ENCODE measurements around the gene EPM2A. TPM values are rescaled to one million over a fixed set of nuclear protein-coding genes. Genes with fewer than 3 reads are reported as not detected.

Gene EPM2A
- total and polyA plus RNA-seq, 2 donors from 2014 or later = 7.8 to 9.6 TPM

DNA sequence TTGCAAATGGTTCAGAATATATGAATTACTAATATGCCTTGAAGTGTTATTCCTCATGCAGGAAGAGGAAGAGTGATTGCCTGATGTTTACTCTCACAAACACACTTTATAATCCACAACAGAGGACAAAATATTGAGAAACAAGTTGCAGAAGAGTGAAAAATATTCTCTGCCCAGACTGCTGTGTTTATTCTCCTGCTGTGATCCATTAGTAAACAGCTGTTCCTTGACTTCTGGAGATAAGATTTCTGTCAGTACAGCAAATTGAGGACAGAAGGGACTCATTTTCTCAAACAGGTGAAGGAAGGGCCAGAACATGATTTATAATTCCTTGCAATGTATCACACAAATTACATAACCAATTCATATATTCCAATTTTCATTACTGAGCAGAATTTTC lies 148.0 kb downstream of the EPM2A start:
- intact Hi-C loops (cut with DNase I) = no loop called here
- H3K4me1 ChIP-seq (ENCODE audit: control insufficient read depth in 2 of 3, insufficient read depth in 2 of 3, low read depth in 1 of 3, low read length in 3 of 3) = no peaks in the 10 kb centered on the region
- TF ChIP-seq CTCF (IDR thresholded peaks at IDR 0.05; ENCODE audit: borderline replicate concordance, extremely low read depth, insufficient read depth) = no peak
- DNase-seq (no peak), FAIRE-seq (no peak)
- H3K27ac ChIP-seq (ENCODE audit: low read depth in 2 of 2, low read length in 2 of 2) = no peak overlapping the region
- H3K36me3 ChIP-seq (ENCODE audit: control insufficient read depth in 2 of 3, insufficient read depth in 3 of 3, low read length in 3 of 3) = no peaks in the 10 kb centered on the region
- no peak overlapping the region for H3K9ac ChIP-seq (ENCODE audit: low read length in 3 of 3)
- H3K4me3 ChIP-seq (ENCODE audit: low read length in 3 of 3) = no peak overlapping the region
- H3K27me3 ChIP-seq (ENCODE audit: control insufficient read depth, insufficient read depth, low read length) = no peaks in the 10 kb centered on the region
- no peaks in the 10 kb centered on the region for H3K9me3 ChIP-seq (ENCODE audit: control insufficient read depth in 2 of 3, insufficient read depth in 1 of 3, low read length in 3 of 3)

DNA sequence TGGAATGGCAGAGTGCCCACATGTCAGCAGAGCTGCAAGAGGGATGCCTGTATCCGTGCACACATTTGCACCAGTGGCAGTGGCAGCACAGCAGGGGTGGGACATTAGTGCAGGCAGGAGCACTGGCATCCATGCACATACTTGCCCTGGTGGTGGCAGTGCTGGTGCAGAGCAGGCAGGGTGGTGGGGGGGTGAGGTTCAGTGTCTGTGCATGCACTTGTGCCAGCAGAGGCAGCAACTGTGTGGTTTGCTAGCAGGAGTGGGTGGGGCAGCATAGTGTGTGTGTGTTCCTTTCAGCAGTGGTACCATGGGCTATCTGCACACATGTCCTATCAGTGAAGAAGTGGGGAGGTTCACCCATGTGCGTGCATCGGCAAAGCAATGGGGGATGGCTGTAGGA lies 151.6 kb downstream of the EPM2A start:
- TF ChIP-seq CTCF (IDR thresholded peaks at IDR 0.05; ENCODE audit: borderline replicate concordance, extremely low read depth, insufficient read depth) = no peak
- H3K27ac ChIP-seq (ENCODE audit: low read depth in 2 of 2, low read length in 2 of 2) = no peak overlapping the region
- intact Hi-C loops (cut with DNase I) = no loop called here
- DNase-seq = no peak
- FAIRE-seq = no peak
- no peak overlapping the region for H3K9ac ChIP-seq (ENCODE audit: low read length in 3 of 3)
- no peaks in the 10 kb centered on the region for H3K9me3 ChIP-seq (ENCODE audit: control insufficient read depth in 2 of 3, insufficient read depth in 1 of 3, low read length in 3 of 3)
- H3K4me1 ChIP-seq (ENCODE audit: control insufficient read depth in 2 of 3, insufficient read depth in 2 of 3, low read depth in 1 of 3, low read length in 3 of 3) = no peaks in the 10 kb centered on the region
- H3K27me3 ChIP-seq (ENCODE audit: control insufficient read depth, insufficient read depth, low read length) = no peaks in the 10 kb centered on the region
- no peak overlapping the region for H3K4me3 ChIP-seq (ENCODE audit: low read length in 3 of 3)
- no peaks in the 10 kb centered on the region for H3K36me3 ChIP-seq (ENCODE audit: control insufficient read depth in 2 of 3, insufficient read depth in 3 of 3, low read length in 3 of 3)

Other genes with a start within 250 kb of the EPM2A start
- gene FBXO30, start 79.3 kb upstream of the EPM2A start, total RNA-seq = 8.2 TPM
- 2.5 TPM for gene FBXO30, start 79.3 kb upstream of the EPM2A start, polyA plus RNA-seq (ENCODE audit: insufficient read depth, low read depth, low replicate concordance)
- gene SHPRH, start 228.8 kb upstream of the EPM2A start, total RNA-seq = 20.8 TPM
- 3.3 TPM for gene SHPRH, start 228.8 kb upstream of the EPM2A start, polyA plus RNA-seq (ENCODE audit: insufficient read depth, low read depth, low replicate concordance)

Measured in kidney (tissue), 14 donors.